Right cardiac atrium (tissue), 5 donors: Measurements from ENCODE around the gene GTF3C5. TPM values are rescaled to one million over a fixed set of nuclear protein-coding genes. Genes with fewer than 3 reads are reported as not detected.

Experiments used
- ATAC-seq, 2 donors: fragments of 200-7000 bp; cut with Tn5 transposase; one replicate each; pipeline versions ENCODE4 v1.8.0 to v1.9.1; 2020; ENCODE audit warnings: moderate library complexity in 2 of 2, mild to moderate bottlenecking in 1 of 2
- DNase-seq, 3 donors: peaks; one replicate each; pipeline ENCODE4 v3.0.0-alpha.2; 2020
- H3K27ac ChIP-seq: one replicate; pipeline ENCODE4 v1.5.1; 2013; ENCODE audit warnings: mild to moderate bottlenecking, low read length, control low read depth, moderate library complexity
- H3K27me3 ChIP-seq: one replicate; pipeline ENCODE4 v1.6.1; 2013; ENCODE audit not compliant: control insufficient read depth, insufficient read depth
- H3K4me1 ChIP-seq: one replicate; pipeline ENCODE4 v1.6.1; 2013; ENCODE audit warnings: low read length; ENCODE audit not compliant: control insufficient read depth, insufficient read depth
- H3K4me3 ChIP-seq: one replicate; pipeline ENCODE4 v1.5.1; 2013; ENCODE audit warnings: low read length, control low read depth
- H3K9me3 ChIP-seq: one replicate; pipeline ENCODE4 v1.6.1; 2013; ENCODE audit warnings: low read length; ENCODE audit not compliant: control insufficient read depth
- WGBS: extraction: QIAGEN DNeasy Blood & Tissue Kit; methylation state at CpG from one replicate; pipeline ENCODE4 v1.1.7; 2013; 5-methylcytosine and 5-hydroxymethylcytosine counted together
- intact Hi-C, 4 donors: fragments of 100-400 bp; cut with DNase I; formaldehyde crosslinking; loops; one replicate each; pipeline versions ENCODE4 v1.11.0 to v1.14.0; 2022 to 2023
- long read RNA-seq, 4 donors: library from polyadenylated mRNA; unstranded; transcript quantifications; one replicate each; pipeline ENCODE4 v2.0.0, GENCODE V29; 2020 to 2021
- polyA plus RNA-seq: library from polyadenylated mRNA; stranded (reverse); fragments of 200-250 nt; gene quantifications from one replicate; pipeline ENCODE4 v1.2.3, GENCODE V29; 2013
- total RNA-seq, 4 donors: library from RNA; stranded (reverse); fragmentation: NEBNext Ultra II Directional; extraction: Animal tissue kit (Norgen Biotek cat#: 25700); gene quantifications; one replicate each; pipeline ENCODE4 v1.2.1, GENCODE V29; 2021
- donor health status: healthy with polysubstance abuse.
- donor health status: DM: no; HTN: yes; CAD: no.
- donor health status: DM: no; HTN: no; CAD: no.
- donor health status: DM: no; HTN: yes; CAD: no; lungs with severe emphysema.
- donor health status: DM: yes; HTN: yes; CAD: no.

GTF3C5 gene
- 10 to 100 TPM; 28.9 to 41.1 (median 32.4) TPM for total RNA-seq
- polyA plus RNA-seq = 39.2 TPM
- long read RNA-seq, donor 1, transcript GTF3C5-202 (11 exons, 2,406 nt) = major isoform, 27 of 62 reads
- long read RNA-seq, donor 1, partial matches to known transcripts = 28 of 62 reads
- long read RNA-seq, donor 1, other reads (novel, unspliced or antisense) = 3 of 62 reads
- long read RNA-seq, donor 2, transcript GTF3C5-202 (11 exons, 2,406 nt) = major isoform, 12 of 35 reads
- long read RNA-seq, donor 2, partial matches to known transcripts = 20 of 35 reads
- long read RNA-seq, donor 2, other reads (novel, unspliced or antisense) = 3 of 35 reads
- long read RNA-seq, donor 3, transcript GTF3C5-202 (11 exons, 2,406 nt) = major isoform, 55 of 92 reads
- long read RNA-seq, donor 3, transcript GTF3C5-204 (12 exons, 2,110 nt) = minor isoform, 8 of 92 reads
- long read RNA-seq, donor 3, partial matches to known transcripts = 20 of 92 reads
- long read RNA-seq, donor 3, other reads (novel, unspliced or antisense) = 6 of 92 reads
- long read RNA-seq, donor 4, transcript GTF3C5-202 (11 exons, 2,406 nt) = major isoform, 10 of 24 reads
- long read RNA-seq, donor 4, partial matches to known transcripts = 11 of 24 reads
- long read RNA-seq, donor 4, other reads (novel, unspliced or antisense) = 3 of 24 reads

GRCh38 chr9:133030317-133031129 is at the start of gene GTF3C5:
Gene GTF3C5, plus strand, starts transcription at chr9:133030997. Its CDS starts 15 bp downstream, at chr9:133031012.
- Histone ChIP-seq H3K4me3 (peak within 1 kb of the TSS; percentile 63), H3K4me1 (peaks cover 5% of the 10 kb centered on the region), H3K9me3 (no peaks in the 10 kb centered on the region), H3K27me3 (no peaks in the 10 kb centered on the region), H3K27ac (peak within 1 kb of the TSS; percentile 91)
- peak; percentile 99 for ATAC-seq
- under 1% methylated on average over 63 of the region's 63 CpGs for WGBS
- intact Hi-C loops = no loop called here
- peak; percentile 92 to 96 (median 96) for DNase-seq

- ATAC-seq (no peak), DNase-seq (no peak)
- no peaks in the 10 kb centered on the region for H3K27me3 ChIP-seq
- no peaks in the 10 kb centered on the region for H3K9me3 ChIP-seq
- no peak overlapping the region for H3K27ac ChIP-seq
- peaks cover 2% of the 10 kb centered on the region for H3K4me1 ChIP-seq
- WGBS = 46% methylated on average over 8 of the region's 8 CpGs
- intact Hi-C loops = no loop called here
- H3K4me3 ChIP-seq = no peak overlapping the region
Observed at GRCh38 chr9:132982458-132982857, 48.3 kb upstream of the GTF3C5 start.

- intact Hi-C loops = no loop called here
- H3K4me1 ChIP-seq = peaks cover 2% of the 10 kb centered on the region
- H3K9me3 ChIP-seq = no peaks in the 10 kb centered on the region
- no peaks in the 10 kb centered on the region for H3K27me3 ChIP-seq
- no peak for ATAC-seq
- 77% methylated on average over 11 of the region's 11 CpGs for WGBS
- DNase-seq = no peak
- no peak overlapping the region for H3K27ac ChIP-seq
- H3K4me3 ChIP-seq = no peak overlapping the region
Observed at GRCh38 chr9:132983491-132984201, 47.2 kb upstream of the GTF3C5 start.

- DNase-seq (no peak), ATAC-seq (no peak)
- 40% methylated on average over 20 of the region's 20 CpGs for WGBS
- Histone ChIP-seq H3K4me3 (no peak overlapping the region), H3K27ac (no peak overlapping the region), H3K27me3 (no peaks in the 10 kb centered on the region), H3K4me1 (peaks cover 2% of the 10 kb centered on the region), H3K9me3 (no peaks in the 10 kb centered on the region)
- intact Hi-C loops = no loop called here
Observed at GRCh38 chr9:132984202-132985070, 46.4 kb upstream of the GTF3C5 start.

- H3K27ac ChIP-seq = no peak overlapping the region
- H3K27me3 ChIP-seq = no peaks in the 10 kb centered on the region
- DNase-seq (no peak), ATAC-seq (no peak)
- 30% methylated on average over 4 of the region's 4 CpGs for WGBS
- intact Hi-C loops = no loop called here
- H3K4me3 ChIP-seq = no peak overlapping the region
- H3K9me3 ChIP-seq = no peaks in the 10 kb centered on the region
- peaks cover 2% of the 10 kb centered on the region for H3K4me1 ChIP-seq
Observed at GRCh38 chr9:132985071-132985350, 45.8 kb upstream of the GTF3C5 start.

GRCh38 chr9:132985489-132985888 is 45.3 kb upstream of the GTF3C5 start:
- Histone ChIP-seq H3K27ac (no peak overlapping the region), H3K9me3 (no peaks in the 10 kb centered on the region), H3K4me3 (no peak overlapping the region), H3K27me3 (no peaks in the 10 kb centered on the region), H3K4me1 (peaks cover 2% of the 10 kb centered on the region)
- 73% methylated on average over 8 of the region's 8 CpGs for WGBS
- ATAC-seq (no peak), DNase-seq (no peak)
- intact Hi-C loops = no loop called here

- 57% methylated on average over 13 of the region's 13 CpGs for WGBS
- no peaks in the 10 kb centered on the region for H3K9me3 ChIP-seq
- H3K27me3 ChIP-seq = no peaks in the 10 kb centered on the region
- peak; percentile 28 to 57 for ATAC-seq
- intact Hi-C loops = no loop called here
- peaks cover 2% of the 10 kb centered on the region for H3K4me1 ChIP-seq
- DNase-seq = peak in 1 of 3 donors; percentile 63
- H3K4me3 ChIP-seq = no peak overlapping the region
- no peak overlapping the region for H3K27ac ChIP-seq
Observed at GRCh38 chr9:132986114-132986513, 44.7 kb upstream of the GTF3C5 start.

GRCh38 chr9:132986640-132987620 is 43.9 kb upstream of the GTF3C5 start:
- H3K27me3 ChIP-seq = no peaks in the 10 kb centered on the region
- H3K4me3 ChIP-seq = no peak overlapping the region
- H3K27ac ChIP-seq = no peak overlapping the region
- intact Hi-C loops = no loop called here
- H3K4me1 ChIP-seq = peaks cover 2% of the 10 kb centered on the region
- DNase-seq (no peak), ATAC-seq (peak in 1 of 2 donors; percentile 39)
- 50% methylated on average over 26 of the region's 26 CpGs for WGBS
- no peaks in the 10 kb centered on the region for H3K9me3 ChIP-seq

- DNase-seq (no peak), ATAC-seq (no peak)
- Histone ChIP-seq H3K4me1 (no peaks in the 10 kb centered on the region), H3K9me3 (no peaks in the 10 kb centered on the region), H3K27ac (no peak overlapping the region), H3K27me3 (no peaks in the 10 kb centered on the region), H3K4me3 (no peak overlapping the region)
- WGBS = 81% methylated on average over 14 of the region's 14 CpGs
- intact Hi-C loops = no loop called here
Observed at GRCh38 chr9:132988244-132989013, 42.4 kb upstream of the GTF3C5 start.
